DMS114 treated with DMSO at 0.1 percent for 48 hours (cell line): ENCODE data around the gene SEPTIN6.

Experiments
- DNase-seq: peaks from one replicate; lab custom pipeline; 2025; ENCODE audit not compliant: unreplicated experiment; lab: John Stamatoyannopoulos, UW

The SEPTIN6 gene

DNA sequence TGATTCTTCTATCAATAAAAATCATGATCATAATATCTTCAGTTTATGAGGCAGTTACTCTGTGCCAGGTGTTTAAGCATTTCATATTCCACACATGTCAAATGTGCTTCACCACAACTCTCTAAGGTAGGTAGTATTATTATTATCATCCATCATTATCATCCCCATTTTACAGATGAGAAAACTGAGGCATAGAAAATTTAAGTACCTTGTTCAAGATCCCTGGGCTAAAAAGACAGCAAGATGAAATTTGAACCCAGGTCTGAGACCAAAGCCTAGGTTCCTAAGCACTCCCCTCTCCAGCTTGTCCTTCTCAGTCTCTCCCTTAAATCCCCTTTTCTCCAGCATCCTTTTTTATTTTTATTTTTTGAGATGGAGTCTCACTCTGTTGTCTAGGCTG is 33.4 kb downstream of the SEPTIN6 start:
- DNase-seq, result no peak

DNA sequence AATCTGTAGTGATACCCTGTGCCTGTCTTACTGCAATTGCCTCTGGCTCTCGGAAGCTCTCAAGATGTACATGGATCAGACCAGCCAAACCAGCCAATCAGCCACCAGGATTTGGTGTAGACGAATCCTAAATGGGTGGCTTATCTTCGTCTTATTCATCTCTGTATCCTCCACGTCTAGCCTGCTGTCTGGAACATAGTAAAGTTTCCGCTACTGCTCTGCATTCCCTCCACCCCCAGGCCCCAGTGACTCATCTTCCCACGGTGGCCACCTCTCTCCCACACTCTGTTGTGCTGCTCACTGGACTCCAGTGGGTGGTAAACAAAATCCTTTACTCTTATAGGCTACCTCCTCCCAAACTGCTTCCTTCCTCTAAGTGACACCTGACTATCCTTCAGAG is 37.8 kb downstream of the SEPTIN6 start:
- no peak for DNase-seq

DNA sequence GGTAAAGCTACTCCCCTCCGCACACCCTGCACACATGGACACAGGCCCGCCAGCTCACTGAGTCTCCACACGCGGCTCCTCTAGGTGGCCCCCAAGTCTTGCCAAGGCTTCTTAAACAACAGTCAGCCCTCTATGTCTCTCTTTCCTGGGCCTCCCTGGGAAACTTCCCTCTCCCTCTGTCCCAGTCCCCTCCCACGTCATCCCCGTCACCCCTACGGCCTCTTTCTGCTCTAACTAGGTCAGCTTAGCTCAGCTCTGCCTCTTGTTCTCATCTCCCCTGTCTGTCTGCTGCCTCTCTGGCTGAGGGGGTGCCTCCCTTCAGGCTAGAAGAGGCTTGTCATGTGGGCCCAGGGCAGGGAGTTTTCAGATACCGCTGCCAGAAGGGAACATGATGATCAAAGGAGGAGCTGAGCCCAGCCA is 38.8 kb downstream of the SEPTIN6 start:
- DNase-seq, result no peak

GRCh38 chrX:119648421-119648775 is 44.6 kb downstream of the SEPTIN6 start:
- DNase-seq, result no peak

GRCh38 chrX:119647552-119648420 is 45.2 kb downstream of the SEPTIN6 start:
- DNase-seq, result no peak

DNA sequence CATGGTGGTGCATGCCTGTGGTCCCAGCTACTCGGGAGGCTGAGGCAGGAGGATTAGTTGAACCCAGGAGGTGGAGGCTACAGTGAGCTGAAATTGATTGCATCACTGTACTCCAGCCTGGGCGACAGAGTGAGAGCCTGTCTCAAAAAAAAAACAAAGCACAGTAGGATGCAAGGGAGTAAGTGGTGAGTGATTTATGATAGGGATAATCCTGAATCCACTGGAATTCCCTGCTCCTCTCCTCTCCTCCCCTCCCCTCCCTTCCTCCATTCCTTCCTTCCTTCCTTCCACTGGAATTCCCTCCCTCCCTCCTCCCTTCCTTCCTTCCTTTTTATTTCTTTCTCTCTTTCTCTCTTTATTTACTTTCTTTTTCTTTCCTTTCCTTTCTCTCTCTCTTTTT is 45.9 kb downstream of the SEPTIN6 start:
- DNase-seq, result no peak

- no peak for DNase-seq
Observed at GRCh38 chrX:119646515-119646914, 46.5 kb downstream of the SEPTIN6 start.

DNA sequence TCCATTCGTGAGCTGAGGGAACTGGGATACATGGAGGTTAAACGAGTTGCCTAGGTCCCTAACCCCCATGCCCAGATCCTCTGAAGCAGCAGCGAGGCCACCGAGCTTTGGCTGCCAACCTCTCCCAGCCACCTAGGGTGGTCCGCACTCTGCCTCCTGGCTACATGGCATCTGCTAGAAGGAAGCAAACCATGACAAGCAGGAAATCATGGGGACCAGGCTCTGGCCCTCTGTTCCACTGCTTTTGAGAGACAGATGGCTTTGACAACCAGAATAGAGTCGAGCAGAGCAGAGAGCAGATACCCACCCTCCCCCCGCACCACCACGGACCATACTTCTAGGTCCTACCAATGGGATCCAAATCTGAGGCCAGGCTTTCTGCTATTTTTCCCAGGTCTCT is 49.3 kb downstream of the SEPTIN6 start:
- DNase-seq, result no peak
